OCI-LY7 (cell line): ENCODE measurements around the gene MAP3K2. TPM values are rescaled to one million over a fixed set of nuclear protein-coding genes. Genes with fewer than 3 reads are reported as not detected.

Experiments used
- BruUV-seq: library from RNA; stranded (reverse); fragments of 400-500 nt; replicated peaks from 2 replicates; lab custom pipeline; 2021; lab: Mats Ljungman, UMichigan
- CTCF ChIA-PET: fragments of 300-600 bp; sonication (Branson Sonifier 250); formaldehyde crosslinking; loops from one replicate; lab custom pipeline; 2022; ENCODE audit warnings: antibody characterized with exemption; ENCODE audit not compliant: unreplicated experiment; lab: Charles Lee
- POLR2A ChIA-PET: fragments of 300-600 bp; sonication (Branson Sonifier 250); formaldehyde crosslinking; loops from one replicate; lab custom pipeline; 2022; ENCODE audit warnings: antibody characterized with exemption; lab: Charles Lee
- DNase-seq: peaks from one replicate; pipeline ENCODE4 v3.0.0-alpha.2; 2015; ENCODE audit warnings: low spot score
- H2AFZ ChIP-seq: fragments of 200-600 bp; sonication (generic), shearing (Covaris generic); 2 replicates; pipeline ENCODE4 v1.6.1; 2014; ENCODE audit warnings: mild to moderate bottlenecking, antibody characterized with exemption, low read length, moderate library complexity
- H3K27ac ChIP-seq: fragments of 200-600 bp; sonication (generic); 2 replicates; pipeline ENCODE4 v1.5.1; 2014; ENCODE audit warnings: mixed run types, low read depth, mild to moderate bottlenecking, moderate library complexity, low read length, inconsistent platforms; ENCODE audit not compliant: poor library complexity, severe bottlenecking
- H3K36me3 ChIP-seq: fragments of 200-600 bp; sonication (generic); 2 replicates; pipeline ENCODE4 v1.6.1; 2014; ENCODE audit warnings: mild to moderate bottlenecking, antibody characterized with exemption, low read length, moderate library complexity, mixed read lengths; ENCODE audit not compliant: insufficient read depth
- H3K4me1 ChIP-seq: fragments of 200-600 bp; sonication (generic); 2 replicates; pipeline ENCODE4 v1.5.1; 2014; ENCODE audit warnings: mild to moderate bottlenecking, low read length; ENCODE audit not compliant: insufficient read depth, poor library complexity, severe bottlenecking
- H3K4me2 ChIP-seq: fragments of 200-600 bp; sonication (generic); 2 replicates; pipeline ENCODE4 v1.6.1; 2014; ENCODE audit warnings: mild to moderate bottlenecking, low read length
- H3K4me3 ChIP-seq: fragments of 200-600 bp; sonication (generic); 2 replicates; pipeline ENCODE4 v1.5.1; 2014; ENCODE audit warnings: mild to moderate bottlenecking, low read depth, low read length; ENCODE audit not compliant: poor library complexity, severe bottlenecking
- H3K79me2 ChIP-seq: fragments of 200-600 bp; sonication (generic); 2 replicates; pipeline ENCODE4 v1.6.1; 2016; ENCODE audit warnings: low read depth, mild to moderate bottlenecking, low read length, moderate library complexity, mixed read lengths; ENCODE audit not compliant: insufficient read depth
- H3K9me2 ChIP-seq: fragments of 200-600 bp; sonication (generic); 2 replicates; pipeline ENCODE4 v1.6.1; 2016; ENCODE audit warnings: mild to moderate bottlenecking, low read length, mixed read lengths; ENCODE audit not compliant: insufficient read depth
- H3K9me3 ChIP-seq: fragments of 200-600 bp; sonication (generic); 2 replicates; pipeline ENCODE4 v1.6.1; 2014; ENCODE audit warnings: mild to moderate bottlenecking, mixed run types, low read length, mixed read lengths
- H4K20me1 ChIP-seq: fragments of 200-600 bp; sonication (generic); 2 replicates; pipeline ENCODE4 v1.6.1; 2014; ENCODE audit warnings: mild to moderate bottlenecking, antibody characterized with exemption, low read length, moderate library complexity, mixed read lengths; ENCODE audit not compliant: insufficient read depth
- CTCF ChIP-seq: fragments of 200-600 bp; sonication (generic); conservative IDR thresholded peaks from 2 replicates; pipeline ENCODE4 v1.5.1; 2014; ENCODE audit warnings: mild to moderate bottlenecking, antibody characterized with exemption, low read length, moderate library complexity, mixed read lengths
- EZH2phosphoT487 ChIP-seq: fragments of 200-600 bp; sonication (generic); IDR thresholded peaks from 2 replicates; pipeline ENCODE4 v1.6.1; 2018; ENCODE audit warnings: low read depth, borderline replicate concordance, mild to moderate bottlenecking, mixed run types, antibody characterized with exemption, low read length, moderate library complexity, mixed read lengths
- intact Hi-C: fragments of 100-400 bp; cut with micrococcal nuclease; formaldehyde crosslinking; loops from one replicate; pipeline ENCODE4 v1.10.0; 2022; ENCODE audit not compliant: unreplicated experiment
- total RNA-seq, 2 experiments: library from RNA; depleted of rRNA in 1 of 2; stranded (reverse); fragments of >200 nt in 1 of 2; shearing (Covaris generic) in 1 of 2; gene quantifications; 2 replicates each; pipeline ENCODE4 v1.2.3, GENCODE V29; 2014 to 2022

Gene MAP3K2
- total RNA-seq, 2 experiments from 2014 or later, result 33.2 to 52.5 TPM

- no TSS peak for BruUV-seq
- Histone ChIP-seq H4K20me1 (no peaks in the 10 kb centered on the region), H2AFZ (no peak overlapping the region), H3K4me1 (peaks cover 2% of the 10 kb centered on the region), H3K36me3 (no peaks in the 10 kb centered on the region), H3K9me2 (no peaks in the 10 kb centered on the region), H3K4me2 (no peak overlapping the region), H3K79me2 (no peaks in the 10 kb centered on the region), H3K9me3 (no peaks in the 10 kb centered on the region), H3K4me3 (no peak overlapping the region), H3K27ac (no peak overlapping the region)
- DNase-seq, result no peak
- ChIA-PET CTCF (no interaction called here), POLR2A (interaction anchor here (0.6 kb wide), 1 partner anchor 24 kb away, joined by 4 read pairs; no protein-coding TSS in a partner anchor)
- intact Hi-C loops, result no loop called here
- no peak for TF ChIP-seq CTCF
- TF ChIP-seq EZH2phosphoT487, result no peak
Observed at GRCh38 chr2:127421871-127422558, 34.2 kb upstream of the MAP3K2 start.

GRCh38 chr2:127421116-127421800, 33.5 kb upstream of the MAP3K2 start:
- no peak overlapping the region for H3K4me2 ChIP-seq
- BruUV-seq, result no TSS peak
- no peak overlapping the region for H3K27ac ChIP-seq
- no peaks in the 10 kb centered on the region for H3K79me2 ChIP-seq
- no peaks in the 10 kb centered on the region for H3K9me3 ChIP-seq
- H4K20me1 ChIP-seq, result no peaks in the 10 kb centered on the region
- peaks cover 10% of the 10 kb centered on the region for H3K4me1 ChIP-seq
- H3K4me3 ChIP-seq, result no peak overlapping the region
- CTCF ChIA-PET, result no interaction called here
- DNase-seq, result no peak
- POLR2A ChIA-PET, result no interaction called here
- H3K36me3 ChIP-seq, result no peaks in the 10 kb centered on the region
- intact Hi-C loops, result no loop called here
- H3K9me2 ChIP-seq, result no peaks in the 10 kb centered on the region
- H2AFZ ChIP-seq, result no peak overlapping the region
- TF ChIP-seq CTCF (no peak), EZH2phosphoT487 (no peak)
